GM23338 (cell line): ENCODE measurements around the gene RSL24D1. TPM values are rescaled to one million over a fixed set of nuclear protein-coding genes. Genes with fewer than 3 reads are reported as not detected.

Source experiments
- ATAC-seq: fragments of 200-7000 bp; cut with Tn5 transposase; 3 replicates; pipeline ENCODE4 v1.9.1; 2020
- DNase-seq: peaks from one replicate; pipeline ENCODE4 v3.0.0-alpha.2; 2015; ENCODE audit warnings: low spot score
- H2AFZ ChIP-seq: fragments of 200-600 bp; sonication (generic); 2 replicates; pipeline ENCODE4 v1.8.0; 2016; ENCODE audit warnings: antibody characterized with exemption, mild to moderate bottlenecking, moderate library complexity
- H3F3A ChIP-seq: fragments of 200-600 bp; sonication (generic); replicated peaks from 2 replicates; pipeline ENCODE4 v1.8.0; 2017; ENCODE audit warnings: antibody characterized with exemption, mixed run types, low read depth
- H3K27ac ChIP-seq: fragments of 200-600 bp; sonication (generic); 2 replicates; pipeline ENCODE4 v1.6.1; 2016; ENCODE audit warnings: low read depth
- H3K27me3 ChIP-seq: fragments of 200-600 bp; sonication (generic); 2 replicates; pipeline ENCODE4 v1.8.0; 2016; ENCODE audit warnings: mild to moderate bottlenecking, mixed run types, moderate library complexity; ENCODE audit not compliant: insufficient read depth
- H3K36me3 ChIP-seq: fragments of 200-600 bp; sonication (generic); 2 replicates; pipeline ENCODE4 v1.8.0; 2016; ENCODE audit warnings: mild to moderate bottlenecking; ENCODE audit not compliant: insufficient read depth
- H3K4me1 ChIP-seq: fragments of 200-600 bp; sonication (generic); 2 replicates; pipeline ENCODE4 v1.8.0; 2016; ENCODE audit warnings: mild to moderate bottlenecking, moderate library complexity; ENCODE audit not compliant: insufficient read depth
- H3K4me2 ChIP-seq: fragments of 200-600 bp; sonication (generic); 2 replicates; pipeline ENCODE4 v1.7.1; 2017; ENCODE audit warnings: mixed run types
- H3K4me3 ChIP-seq: fragments of 200-600 bp; sonication (generic); 2 replicates; pipeline ENCODE4 v1.6.1; 2016; ENCODE audit warnings: mixed run types
- H3K79me2 ChIP-seq: fragments of 200-600 bp; sonication (generic); replicated peaks from 2 replicates; pipeline ENCODE4 v1.8.0; 2017; ENCODE audit warnings: mild to moderate bottlenecking; ENCODE audit not compliant: insufficient read depth
- H3K9me2 ChIP-seq: fragments of 200-600 bp; sonication (generic); 2 replicates; pipeline ENCODE4 v1.8.0; 2017; ENCODE audit not compliant: insufficient read depth
- H4K20me1 ChIP-seq: fragments of 200-600 bp; sonication (generic); replicated peaks from 2 replicates; pipeline ENCODE4 v1.8.0; 2017; ENCODE audit warnings: mild to moderate bottlenecking; ENCODE audit not compliant: insufficient read depth
- H3K27ac Mint-ChIP-seq: 2 replicates; pipeline ENCODE4 v1.8.0; 2020; ENCODE audit warnings: inconsistent platforms, mild to moderate bottlenecking, moderate library complexity, mixed read lengths
- H3K27me3 Mint-ChIP-seq: 3 replicates; pipeline ENCODE4 v1.8.0; 2022; ENCODE audit warnings: low read depth, mild to moderate bottlenecking, moderate library complexity, mixed read lengths, inconsistent platforms; ENCODE audit not compliant: insufficient read depth, poor library complexity
- H3K36me3 Mint-ChIP-seq: 3 replicates; pipeline ENCODE4 v1.8.0; 2021; ENCODE audit warnings: low read depth, mild to moderate bottlenecking, inconsistent platforms, moderate library complexity, mixed read lengths
- H3K4me1 Mint-ChIP-seq: 3 replicates; pipeline ENCODE4 v1.8.0; 2020; ENCODE audit warnings: mild to moderate bottlenecking, inconsistent platforms, mixed read lengths
- H3K4me3 Mint-ChIP-seq: 3 replicates; pipeline ENCODE4 v1.8.0; 2021; ENCODE audit warnings: moderate library complexity, mild to moderate bottlenecking, inconsistent platforms, mixed read lengths
- H3K9me3 Mint-ChIP-seq: 3 replicates; pipeline ENCODE4 v1.8.0; 2020; ENCODE audit warnings: moderate library complexity, mild to moderate bottlenecking, inconsistent platforms, mixed read lengths
- CREB1 ChIP-seq: fragments of 250-450 bp; sonication (Bioruptor Pico); IDR thresholded peaks from 2 replicates; pipeline ENCODE4 v1.5.0; 2020; ENCODE audit warnings: low read depth, mild to moderate bottlenecking, moderate library complexity
- EZH2 ChIP-seq: fragments of 200-600 bp; sonication (generic); IDR thresholded peaks from one replicate; pipeline ENCODE4 v1.8.0; 2017; ENCODE audit warnings: antibody characterized with exemption, mild to moderate bottlenecking, low read depth; ENCODE audit not compliant: unreplicated experiment
- EZH2phosphoT487 ChIP-seq: fragments of 200-600 bp; sonication (generic); IDR thresholded peaks from one replicate; pipeline ENCODE4 v1.8.1; 2018; ENCODE audit warnings: antibody characterized with exemption; ENCODE audit not compliant: unreplicated experiment
- JUNB ChIP-seq: IDR thresholded peaks from one replicate; pipeline ENCODE4 v1.6.1; 2016; ENCODE audit warnings: antibody characterized with exemption; ENCODE audit not compliant: unreplicated experiment
- NANOG ChIP-seq: IDR thresholded peaks from 2 replicates; pipeline ENCODE4 v1.6.1; 2016; ENCODE audit warnings: antibody characterized with exemption, borderline replicate concordance
- POLR2AphosphoS5 ChIP-seq: IDR thresholded peaks from 2 replicates; pipeline ENCODE4 v1.6.1; 2016; ENCODE audit warnings: antibody characterized with exemption, low read depth
- STAT1 ChIP-seq: IDR thresholded peaks from one replicate; pipeline ENCODE4 v1.6.1; 2016; ENCODE audit warnings: antibody characterized with exemption; ENCODE audit not compliant: unreplicated experiment
- ZNF114 ChIP-seq: fragments of 250-450 bp; sonication (Bioruptor Pico); IDR thresholded peaks from 2 replicates; pipeline ENCODE4 v1.5.0; 2020; ENCODE audit warnings: mild to moderate bottlenecking, moderate library complexity
- ZNF331 ChIP-seq: fragments of 250-450 bp; sonication (Bioruptor Pico); IDR thresholded peaks from 2 replicates; pipeline ENCODE4 v1.5.0; 2020; ENCODE audit warnings: low read depth, mild to moderate bottlenecking, moderate library complexity
- polyA plus RNA-seq: library from polyadenylated mRNA; unstranded; fragments of >200 nt; fragmentation: Nextera tagmentation; extraction: Ambion mirVana; gene quantifications from 2 replicates; pipeline ENCODE4 v1.2.1, GENCODE V29; 2016
- total RNA-seq: library from RNA; depleted of rRNA; stranded (reverse); fragments of >200 nt; shearing (Covaris generic); gene quantifications from 2 replicates; pipeline ENCODE4 v1.2.3, GENCODE V29; 2014
- TF ChIP-seq, protein P1 (sequence below): IDR thresholded peaks from 2 replicates; pipeline ENCODE4 v1.6.1; 2016; ENCODE audit warnings: antibody characterized with exemption
- TF ChIP-seq, protein P2 (sequence below): IDR thresholded peaks from one replicate; pipeline ENCODE4 v1.6.1; 2018; ENCODE audit warnings: antibody characterized with exemption; ENCODE audit not compliant: unreplicated experiment

The RSL24D1 gene
- total and polyA plus RNA-seq, 2 experiments from 2014 or later, result 125 to 201 TPM

DNA sequence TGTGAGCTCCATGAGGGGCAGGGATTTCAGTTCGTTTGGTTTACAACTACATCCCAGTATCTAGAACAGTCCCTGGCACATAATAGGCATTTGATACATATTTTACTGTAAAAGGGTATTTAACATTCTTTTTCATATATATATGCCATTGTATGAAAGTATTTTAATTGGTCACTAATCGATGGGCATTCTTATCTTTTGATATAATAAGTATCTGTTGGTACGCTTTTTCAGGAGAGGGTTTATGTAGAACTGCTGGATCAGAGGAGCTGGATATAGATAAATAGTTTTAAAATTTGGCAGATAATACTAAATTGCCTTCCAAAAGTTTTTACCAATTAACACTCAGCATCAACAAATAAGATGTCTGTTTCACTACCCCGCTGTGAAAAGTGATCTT lies 978 bp upstream of the RSL24D1 start (continued):
- TF ChIP-seq, protein P1, sequence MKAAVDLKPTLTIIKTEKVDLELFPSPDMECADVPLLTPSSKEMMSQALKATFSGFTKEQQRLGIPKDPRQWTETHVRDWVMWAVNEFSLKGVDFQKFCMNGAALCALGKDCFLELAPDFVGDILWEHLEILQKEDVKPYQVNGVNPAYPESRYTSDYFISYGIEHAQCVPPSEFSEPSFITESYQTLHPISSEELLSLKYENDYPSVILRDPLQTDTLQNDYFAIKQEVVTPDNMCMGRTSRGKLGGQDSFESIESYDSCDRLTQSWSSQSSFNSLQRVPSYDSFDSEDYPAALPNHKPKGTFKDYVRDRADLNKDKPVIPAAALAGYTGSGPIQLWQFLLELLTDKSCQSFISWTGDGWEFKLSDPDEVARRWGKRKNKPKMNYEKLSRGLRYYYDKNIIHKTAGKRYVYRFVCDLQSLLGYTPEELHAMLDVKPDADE, result no peak
- TF ChIP-seq ZNF331 (CRISPR knock-in tag) (no peak), POLR2AphosphoS5 (no peak), CREB1 (CRISPR knock-in tag) (no peak), ZNF114 (CRISPR knock-in tag) (no peak), NANOG (no peak)
- TF ChIP-seq, protein P2, sequence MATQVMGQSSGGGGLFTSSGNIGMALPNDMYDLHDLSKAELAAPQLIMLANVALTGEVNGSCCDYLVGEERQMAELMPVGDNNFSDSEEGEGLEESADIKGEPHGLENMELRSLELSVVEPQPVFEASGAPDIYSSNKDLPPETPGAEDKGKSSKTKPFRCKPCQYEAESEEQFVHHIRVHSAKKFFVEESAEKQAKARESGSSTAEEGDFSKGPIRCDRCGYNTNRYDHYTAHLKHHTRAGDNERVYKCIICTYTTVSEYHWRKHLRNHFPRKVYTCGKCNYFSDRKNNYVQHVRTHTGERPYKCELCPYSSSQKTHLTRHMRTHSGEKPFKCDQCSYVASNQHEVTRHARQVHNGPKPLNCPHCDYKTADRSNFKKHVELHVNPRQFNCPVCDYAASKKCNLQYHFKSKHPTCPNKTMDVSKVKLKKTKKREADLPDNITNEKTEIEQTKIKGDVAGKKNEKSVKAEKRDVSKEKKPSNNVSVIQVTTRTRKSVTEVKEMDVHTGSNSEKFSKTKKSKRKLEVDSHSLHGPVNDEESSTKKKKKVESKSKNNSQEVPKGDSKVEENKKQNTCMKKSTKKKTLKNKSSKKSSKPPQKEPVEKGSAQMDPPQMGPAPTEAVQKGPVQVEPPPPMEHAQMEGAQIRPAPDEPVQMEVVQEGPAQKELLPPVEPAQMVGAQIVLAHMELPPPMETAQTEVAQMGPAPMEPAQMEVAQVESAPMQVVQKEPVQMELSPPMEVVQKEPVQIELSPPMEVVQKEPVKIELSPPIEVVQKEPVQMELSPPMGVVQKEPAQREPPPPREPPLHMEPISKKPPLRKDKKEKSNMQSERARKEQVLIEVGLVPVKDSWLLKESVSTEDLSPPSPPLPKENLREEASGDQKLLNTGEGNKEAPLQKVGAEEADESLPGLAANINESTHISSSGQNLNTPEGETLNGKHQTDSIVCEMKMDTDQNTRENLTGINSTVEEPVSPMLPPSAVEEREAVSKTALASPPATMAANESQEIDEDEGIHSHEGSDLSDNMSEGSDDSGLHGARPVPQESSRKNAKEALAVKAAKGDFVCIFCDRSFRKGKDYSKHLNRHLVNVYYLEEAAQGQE, result no peak

DNA sequence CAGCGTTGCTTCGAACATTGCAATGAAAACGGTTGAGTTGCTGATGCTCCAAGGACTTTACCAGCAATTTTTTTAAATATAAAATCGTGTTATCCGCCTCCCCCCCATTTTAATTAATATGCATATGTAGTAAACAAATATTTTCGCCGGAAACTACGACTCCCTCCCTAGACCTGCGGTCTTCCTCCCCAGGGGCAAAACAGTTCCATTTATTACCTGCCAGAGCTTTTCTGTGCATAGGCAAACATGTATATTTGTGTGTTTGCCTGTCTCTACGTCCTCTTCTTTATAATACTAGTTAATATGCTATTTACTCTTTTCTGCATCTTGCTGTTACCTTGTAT lies 593 bp upstream of the RSL24D1 start:
- H3K4me3 Mint-ChIP-seq, result no peak overlapping the region
- H3K4me3 ChIP-seq, result peak overlapping the region; percentile 93
- ATAC-seq, result no peak

More for the DNA sequence above, 593 bp upstream of the RSL24D1 start:
- DNase-seq, result peak; percentile 9
- Mint-ChIP-seq H3K9me3 (peaks cover 11% of the 10 kb centered on the region), H3K27ac (no peak overlapping the region), H3K36me3 (peaks cover 10% of the 10 kb centered on the region), H3K27me3 (no peaks in the 10 kb centered on the region), H3K4me1 (peaks cover 3% of the 10 kb centered on the region; the same call in 2 of the 3 replicates)
- H3K36me3 ChIP-seq, result peaks cover 5% of the 10 kb centered on the region; the same call in 1 of the 2 replicates
- H4K20me1 ChIP-seq, result peaks cover 28% of the 10 kb centered on the region
- no peaks in the 10 kb centered on the region for H3K9me2 ChIP-seq
- peaks cover 44% of the 10 kb centered on the region for H3K79me2 ChIP-seq
- H3K4me1 ChIP-seq, result peaks cover 12% of the 10 kb centered on the region
- TF ChIP-seq POLR2AphosphoS5 (no peak), STAT1 (no peak), EZH2phosphoT487 (no peak), JUNB (no peak), CREB1 (CRISPR knock-in tag) (no peak), EZH2 (no peak)
- TF ChIP-seq, protein P2, result no peak
- H3K27ac ChIP-seq, result peak overlapping the region; percentile 93
- H3K4me2 ChIP-seq, result peak overlapping the region; percentile 75
- H3K27me3 ChIP-seq, result no peaks in the 10 kb centered on the region
- H3F3A ChIP-seq, result no peaks in the 10 kb centered on the region
- H2AFZ ChIP-seq, result peak overlapping the region; percentile 74
